ENCODE measurements around the gene KCNJ1.

The KCNJ1 gene

DNA sequence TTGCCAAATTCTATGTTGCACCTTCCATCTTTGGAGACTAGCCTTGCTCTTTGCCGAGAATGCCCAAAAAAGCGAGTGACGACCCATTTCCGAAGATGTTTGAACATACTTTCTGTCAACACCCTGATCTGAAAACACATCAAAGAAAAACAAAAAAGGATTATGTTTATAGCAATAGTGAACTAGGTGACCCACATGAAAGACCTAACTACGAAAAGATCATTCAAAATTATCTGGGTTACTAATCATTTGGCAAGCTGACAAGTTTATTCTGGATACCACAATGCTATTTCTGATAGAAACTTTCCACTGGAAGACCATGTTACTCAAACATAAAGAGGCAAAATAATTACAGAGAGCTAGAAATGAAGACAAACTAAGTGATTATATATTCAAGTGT lies 27.0 kb downstream of the KCNJ1 start:
- DNase-seq (ENCODE audit: extremely low spot score), result no peak
- ChIA-PET POLR2A (no interaction called here), CTCF (interaction anchor here (1.2 to 4.8 kb wide), 2 partner anchors 9 to 21 kb away, joined by 3 to 28 read pairs; no protein-coding TSS in a partner anchor)
- TF ChIP-seq, protein P1, sequence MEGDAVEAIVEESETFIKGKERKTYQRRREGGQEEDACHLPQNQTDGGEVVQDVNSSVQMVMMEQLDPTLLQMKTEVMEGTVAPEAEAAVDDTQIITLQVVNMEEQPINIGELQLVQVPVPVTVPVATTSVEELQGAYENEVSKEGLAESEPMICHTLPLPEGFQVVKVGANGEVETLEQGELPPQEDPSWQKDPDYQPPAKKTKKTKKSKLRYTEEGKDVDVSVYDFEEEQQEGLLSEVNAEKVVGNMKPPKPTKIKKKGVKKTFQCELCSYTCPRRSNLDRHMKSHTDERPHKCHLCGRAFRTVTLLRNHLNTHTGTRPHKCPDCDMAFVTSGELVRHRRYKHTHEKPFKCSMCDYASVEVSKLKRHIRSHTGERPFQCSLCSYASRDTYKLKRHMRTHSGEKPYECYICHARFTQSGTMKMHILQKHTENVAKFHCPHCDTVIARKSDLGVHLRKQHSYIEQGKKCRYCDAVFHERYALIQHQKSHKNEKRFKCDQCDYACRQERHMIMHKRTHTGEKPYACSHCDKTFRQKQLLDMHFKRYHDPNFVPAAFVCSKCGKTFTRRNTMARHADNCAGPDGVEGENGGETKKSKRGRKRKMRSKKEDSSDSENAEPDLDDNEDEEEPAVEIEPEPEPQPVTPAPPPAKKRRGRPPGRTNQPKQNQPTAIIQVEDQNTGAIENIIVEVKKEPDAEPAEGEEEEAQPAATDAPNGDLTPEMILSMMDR (IDR thresholded peaks at IDR 0.05; ENCODE audit: control extremely low read depth, extremely low read depth, low read depth, missing control alignments), result no peak

DNA sequence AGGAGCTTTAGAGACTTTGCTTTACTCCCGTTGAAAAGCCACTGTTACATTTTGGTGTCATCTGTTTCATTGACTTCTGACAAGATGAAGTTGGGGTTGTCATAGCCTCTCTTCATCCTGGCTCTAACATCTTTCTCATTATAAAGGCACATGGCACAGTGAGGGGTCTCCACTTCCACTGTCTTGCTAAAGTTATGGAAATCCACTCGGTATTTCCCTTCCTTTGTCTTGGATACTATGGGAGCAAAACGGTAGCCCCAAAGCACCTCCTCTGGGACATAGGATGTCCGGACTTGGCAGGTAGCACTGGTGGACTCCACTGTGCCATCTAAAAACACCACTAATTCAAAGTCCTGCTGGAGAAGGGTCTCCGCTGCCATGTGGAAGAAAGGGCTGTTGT lies 28.0 kb downstream of the KCNJ1 start:
- POLR2A ChIA-PET, result no interaction called here

DNA sequence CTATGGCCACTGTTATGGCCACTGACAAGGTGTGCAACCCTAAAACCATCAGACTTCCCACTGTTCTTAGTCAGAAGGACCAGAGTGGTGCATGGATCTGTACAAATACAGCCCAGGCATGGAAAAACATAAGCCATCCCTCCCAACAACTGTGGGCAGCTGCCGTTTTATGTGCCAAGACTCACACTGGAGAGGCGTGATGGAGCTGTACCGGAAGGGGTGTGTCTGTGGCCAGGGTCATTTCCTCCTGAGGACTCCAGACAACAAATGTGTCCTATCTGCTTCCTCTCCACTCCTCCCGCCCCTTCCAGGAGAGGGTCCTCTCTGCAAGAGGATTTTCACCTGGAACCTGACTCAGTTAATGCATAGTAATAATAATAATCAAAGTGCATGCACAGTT lies 29.5 kb downstream of the KCNJ1 start:
- TF ChIP-seq, protein P1 (IDR thresholded peaks at IDR 0.05; ENCODE audit: control extremely low read depth, extremely low read depth, low read depth, missing control alignments), result no peak
- POLR2A ChIA-PET, result no interaction called here
- CTCF ChIA-PET, result interaction anchor here (0.6 to 2.8 kb wide), 3 partner anchors 11 to 680 kb away, joined by 3 to 11 read pairs (median 3); no protein-coding TSS in a partner anchor
- no peak for DNase-seq (ENCODE audit: extremely low spot score)

More for the DNA sequence above, 28.0 kb downstream of the KCNJ1 start:
- no peak for DNase-seq (ENCODE audit: extremely low spot score)
- CTCF ChIA-PET, result interaction anchor here (0.8 to 4.8 kb wide), 4 partner anchors 8 to 667 kb away, joined by 3 to 28 read pairs (median 4); no protein-coding TSS in a partner anchor
- TF ChIP-seq, protein P1 (IDR thresholded peaks at IDR 0.05; ENCODE audit: control extremely low read depth, extremely low read depth, low read depth, missing control alignments), result no peak

DNA sequence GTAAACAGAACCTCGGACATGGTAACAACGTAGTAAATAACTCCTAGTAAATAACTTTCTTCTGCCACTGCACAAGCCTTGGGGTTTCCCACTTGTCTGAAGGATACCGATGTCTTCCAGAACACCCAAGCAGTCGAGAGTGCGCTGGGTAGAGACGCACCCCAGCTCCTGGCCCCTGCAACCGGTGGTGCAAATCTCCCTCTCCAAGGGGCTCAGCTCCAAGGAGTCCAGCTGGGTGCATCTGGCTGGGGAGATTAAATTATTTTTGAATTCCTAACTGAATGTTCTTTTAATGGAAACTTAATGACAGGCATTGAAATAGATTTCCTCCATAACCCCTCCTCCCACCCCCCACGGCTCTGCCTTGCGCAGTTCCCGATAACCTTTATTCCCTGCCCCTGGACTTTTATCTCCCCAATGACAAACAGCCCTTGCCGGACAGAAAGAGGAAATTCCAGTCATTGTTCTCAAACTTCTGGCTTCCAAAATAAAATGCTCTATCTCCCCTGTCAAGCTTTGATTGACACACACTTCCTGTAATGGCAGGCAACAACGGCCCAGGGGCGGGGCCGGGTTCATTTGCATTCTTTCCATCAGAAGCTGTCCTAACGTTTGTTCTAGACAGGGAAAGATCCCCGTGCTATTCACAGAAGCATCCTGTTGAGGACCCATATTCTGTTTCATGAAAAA lies 31.2 kb downstream of the KCNJ1 start:
- TF ChIP-seq, protein P1 (IDR thresholded peaks at IDR 0.05; ENCODE audit: control extremely low read depth, extremely low read depth, low read depth, missing control alignments), result no peak
- CTCF ChIA-PET, result interaction anchor here (1.3 to 2.8 kb wide), 2 partner anchors 12 to 804 kb away, joined by 3 to 11 read pairs; no protein-coding TSS in a partner anchor
- no peak for DNase-seq (ENCODE audit: extremely low spot score)
- POLR2A ChIA-PET, result no interaction called here

DNA sequence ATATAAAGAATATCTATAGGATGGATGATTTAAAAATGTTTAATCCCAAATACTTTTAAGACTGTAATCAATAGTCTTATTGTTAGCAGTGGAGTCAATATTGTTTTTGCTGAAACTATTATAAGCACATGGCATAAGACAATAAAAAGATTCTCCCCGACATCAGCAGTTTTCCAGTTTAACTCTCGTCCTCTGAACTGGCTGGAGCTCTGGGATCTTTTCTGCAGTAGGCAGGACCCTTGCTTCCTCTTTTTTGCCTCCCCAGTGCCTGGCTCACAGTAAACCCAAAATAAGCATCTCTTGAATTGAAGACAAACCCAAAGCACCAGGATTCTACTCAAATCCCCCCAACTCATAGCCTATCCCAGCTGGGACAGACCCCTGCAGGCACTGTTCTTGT lies 32.9 kb downstream of the KCNJ1 start:
- DNase-seq (ENCODE audit: extremely low spot score), result no peak
- TF ChIP-seq, protein P1 (IDR thresholded peaks at IDR 0.05; ENCODE audit: control extremely low read depth, extremely low read depth, low read depth, missing control alignments), result no peak
- ChIA-PET CTCF (interaction anchor here (1.4 to 1.8 kb wide), 2 partner anchors 12 to 23 kb away, joined by 4 to 5 read pairs; no protein-coding TSS in a partner anchor), POLR2A (no interaction called here)

DNA sequence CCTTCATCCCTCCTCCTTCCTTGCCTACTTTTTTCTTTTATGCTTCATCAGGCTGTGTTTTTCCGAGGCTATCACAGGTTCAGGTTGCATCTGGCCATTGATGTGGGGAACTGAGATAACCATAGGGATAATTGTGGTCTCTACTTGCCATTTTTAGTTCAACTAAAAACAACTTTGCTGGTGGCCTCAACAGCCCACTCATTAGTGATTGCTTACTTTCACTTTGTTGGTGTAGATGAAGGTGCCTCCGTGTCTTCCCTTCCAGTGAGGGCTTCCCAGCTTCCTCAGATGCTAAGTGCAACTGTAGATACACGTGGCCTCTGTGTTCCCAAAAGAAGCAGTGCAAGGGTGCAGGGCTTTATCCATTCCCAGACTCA lies 35.0 kb downstream of the KCNJ1 start:
- peak; percentile 41 for DNase-seq (ENCODE audit: extremely low spot score)
- TF ChIP-seq, protein P1 (IDR thresholded peaks at IDR 0.05; ENCODE audit: control extremely low read depth, extremely low read depth, low read depth, missing control alignments), result no peak
- CTCF ChIA-PET, result interaction anchor here (0.7 to 4.9 kb wide), 36 partner anchors 8 to 989 kb away, joined by 3 to 48 read pairs (median 6); no protein-coding TSS in a partner anchor
- POLR2A ChIA-PET, result no interaction called here
